Fibroblast of skin of left biceps (primary cell): Measurements from ENCODE around the gene TMEM260.
"Not testable (repeated sequence)": the region's sequence is repeated elsewhere in the genome, so short reads cannot be mapped to it uniquely, and the experiment has no call there.

ENCODE experiments used
- DNase-seq, 2 experiments: peaks; one replicate each; pipeline ENCODE4 v3.0.0-alpha.2; 2013; ENCODE audit warnings: low read depth in 2 of 2

TMEM260 gene

GRCh38 chr14:56598519-56598918 lies 18.9 kb downstream of the TMEM260 start:
- no peak for DNase-seq

DNA sequence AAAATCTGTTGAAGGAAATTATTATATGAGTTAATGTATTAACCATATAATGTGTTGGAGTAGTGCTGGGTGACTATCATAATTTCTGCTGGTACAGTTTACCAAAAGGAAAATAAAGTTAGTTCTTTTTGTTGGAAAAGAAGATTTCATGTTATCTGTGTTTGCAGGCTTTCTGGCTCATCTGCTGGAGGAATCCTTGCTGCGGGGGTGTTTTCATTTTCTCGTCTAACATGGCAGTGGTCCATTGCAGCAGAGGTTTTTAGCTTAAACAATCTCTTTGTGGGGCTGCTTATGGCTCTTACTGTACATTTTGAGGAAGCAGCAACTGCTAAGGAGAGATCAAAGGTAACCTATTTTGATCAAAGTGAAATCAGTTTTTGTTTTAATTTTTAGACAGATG lies 24.1 kb downstream of the TMEM260 start:
- DNase-seq = no peak

DNA sequence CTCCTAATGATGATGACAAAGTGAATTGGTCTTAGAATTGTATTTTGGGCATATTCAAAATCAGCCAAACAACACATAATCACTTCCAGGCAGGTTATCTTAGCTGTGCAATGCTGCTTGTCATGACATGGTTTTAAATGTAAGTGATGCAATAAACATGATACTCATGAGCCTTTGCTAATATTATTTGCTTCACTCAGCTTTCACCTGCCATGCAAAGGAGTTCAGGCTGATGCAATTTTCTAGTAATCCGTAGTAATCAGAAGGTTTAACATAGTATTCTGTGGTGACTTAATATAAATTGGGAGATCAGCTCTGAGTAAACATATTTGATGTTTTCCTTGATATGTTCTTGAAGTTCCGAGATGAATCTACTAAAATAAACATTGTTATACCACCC lies 29.1 kb downstream of the TMEM260 start:
- DNase-seq = no peak

DNA sequence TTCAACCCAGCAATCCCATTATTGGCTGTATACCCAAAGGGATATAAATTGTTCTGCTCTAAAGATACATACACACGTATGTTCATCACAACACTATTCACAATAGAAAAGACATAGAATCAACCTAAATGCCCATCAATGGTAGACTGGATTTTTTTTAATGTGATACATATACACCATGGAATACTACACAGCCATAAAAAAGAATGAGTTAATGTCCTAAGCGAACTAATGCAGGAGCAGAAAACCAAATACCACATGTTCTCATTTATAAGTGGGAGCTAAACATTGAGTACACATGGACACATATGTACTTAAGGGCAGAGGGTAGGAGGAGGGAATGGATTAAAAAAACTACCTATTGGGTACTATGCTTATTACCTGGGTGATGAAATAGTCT lies 32.1 kb downstream of the TMEM260 start:
- not testable (repeated sequence) for DNase-seq

GRCh38 chr14:56617084-56617483 lies 37.5 kb downstream of the TMEM260 start:
- DNase-seq = no peak

DNA sequence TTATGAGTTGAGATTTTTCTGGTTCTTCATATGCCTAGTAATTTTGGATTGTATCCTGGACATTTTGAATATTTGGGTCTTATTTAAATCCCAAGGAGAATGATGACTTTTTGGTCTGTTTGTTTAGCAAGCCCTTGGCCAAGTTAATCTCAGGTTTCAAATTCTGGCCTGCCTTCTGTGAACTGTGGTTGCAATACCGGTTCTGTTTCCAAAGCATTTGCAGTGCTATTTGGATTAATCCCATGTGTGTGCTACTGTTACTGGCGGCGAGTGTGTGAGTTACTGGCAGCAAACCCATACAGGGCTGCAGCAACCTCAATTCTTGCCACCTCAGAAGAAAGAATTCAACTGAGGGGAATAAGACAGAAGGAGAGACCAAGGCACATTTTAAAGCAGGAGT lies 51.1 kb downstream of the TMEM260 start:
- DNase-seq = peak; percentile 24 to 33

GRCh38 chr14:56632195-56632594 lies 52.6 kb downstream of the TMEM260 start:
- no peak for DNase-seq

DNA sequence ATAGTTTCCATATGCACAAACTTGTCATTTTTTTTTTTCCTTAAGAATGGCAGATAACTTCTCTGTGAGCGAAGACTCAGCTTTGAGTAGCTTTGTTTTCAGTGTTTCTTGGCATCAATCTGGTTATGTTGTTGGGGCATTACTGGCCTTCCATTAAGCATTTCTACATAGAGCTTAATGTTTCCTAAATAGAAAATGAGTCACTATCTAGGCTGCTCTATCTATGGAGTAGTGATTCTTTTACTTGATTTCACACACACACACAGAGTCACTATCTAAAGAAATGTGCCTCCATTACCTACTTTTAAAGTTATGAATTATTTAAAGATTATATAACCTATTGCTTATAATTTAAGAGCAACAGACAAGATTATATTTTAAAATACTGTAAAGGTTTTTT lies 53.9 kb downstream of the TMEM260 start:
- no peak for DNase-seq

DNA sequence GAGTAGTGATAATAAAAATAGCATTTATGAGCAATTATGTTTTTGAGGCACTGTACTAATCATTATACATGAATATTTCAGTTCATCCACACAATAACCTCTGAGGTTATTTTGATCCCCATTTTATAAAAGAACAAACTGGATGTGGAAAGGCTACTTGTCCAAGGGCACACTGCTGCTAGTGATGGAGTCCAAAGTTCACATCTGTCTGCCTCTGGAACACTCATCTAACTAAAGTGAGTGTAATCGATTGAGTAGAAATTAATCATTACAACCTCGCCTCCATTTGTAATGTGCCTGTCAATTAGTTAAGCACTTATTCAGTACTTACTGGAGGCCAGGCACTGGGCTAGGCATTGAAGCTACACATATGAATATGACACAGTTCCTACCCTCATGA lies 55.4 kb downstream of the TMEM260 start:
- no peak for DNase-seq

DNA sequence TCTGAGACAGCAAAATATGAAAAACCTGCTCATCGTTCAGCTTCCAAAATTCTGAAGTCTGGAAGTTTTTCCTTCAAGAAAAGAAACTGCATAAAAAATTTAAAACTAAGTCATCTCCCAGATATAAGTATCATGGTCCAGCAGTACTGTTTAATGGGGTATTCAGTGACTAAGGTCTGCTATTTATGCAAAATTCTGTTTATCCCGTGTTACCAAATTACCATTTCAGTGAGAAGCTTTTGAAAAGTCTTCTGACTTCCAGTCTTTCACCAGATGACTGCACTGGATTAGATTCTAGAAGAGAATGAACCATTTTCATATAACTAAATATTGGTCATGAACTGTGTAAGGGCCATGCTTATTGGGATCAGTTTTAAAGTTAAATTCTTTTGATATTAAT lies 67.9 kb downstream of the TMEM260 start:
- DNase-seq = no peak

DNA sequence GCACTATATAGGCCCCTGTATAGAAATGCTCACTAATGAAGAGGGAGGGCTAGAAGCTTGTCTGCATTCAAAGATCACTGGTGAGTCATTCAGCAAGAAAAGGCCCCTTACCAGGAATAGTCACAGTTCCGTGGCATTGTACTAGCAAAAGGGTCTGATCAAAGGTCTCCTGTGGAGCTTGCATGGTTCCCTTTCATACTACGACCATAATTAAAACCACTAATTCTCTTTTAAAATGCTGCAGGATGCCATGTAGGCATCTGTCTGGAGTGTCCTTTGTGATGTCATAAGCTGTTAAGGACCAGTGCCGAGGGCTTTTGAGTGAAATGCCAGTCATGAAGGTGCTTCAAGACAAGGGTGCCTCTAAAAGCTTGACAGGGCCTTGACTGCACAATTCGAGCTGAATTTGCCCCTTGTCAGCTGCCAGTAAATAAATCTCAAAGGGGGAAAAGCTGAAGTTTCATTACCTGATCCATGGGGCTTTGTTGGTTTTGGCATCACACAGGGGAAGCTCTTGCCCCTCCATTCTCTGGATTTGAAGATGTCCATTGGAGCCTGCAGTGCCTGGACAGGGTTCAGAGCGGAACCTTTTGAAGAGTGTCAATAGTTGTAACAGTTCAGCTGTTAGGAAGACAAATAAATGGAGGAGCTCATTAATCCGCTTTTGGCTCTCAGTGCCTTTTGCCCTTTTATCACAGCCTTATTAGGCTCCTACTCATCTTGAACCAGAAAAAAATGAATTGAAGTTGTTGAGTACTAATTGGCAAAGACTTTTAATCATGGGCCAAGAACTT lies 69.1 kb downstream of the TMEM260 start:
- no peak for DNase-seq

GRCh38 chr14:56649382-56649781 lies 69.8 kb downstream of the TMEM260 start:
- no peak for DNase-seq

DNA sequence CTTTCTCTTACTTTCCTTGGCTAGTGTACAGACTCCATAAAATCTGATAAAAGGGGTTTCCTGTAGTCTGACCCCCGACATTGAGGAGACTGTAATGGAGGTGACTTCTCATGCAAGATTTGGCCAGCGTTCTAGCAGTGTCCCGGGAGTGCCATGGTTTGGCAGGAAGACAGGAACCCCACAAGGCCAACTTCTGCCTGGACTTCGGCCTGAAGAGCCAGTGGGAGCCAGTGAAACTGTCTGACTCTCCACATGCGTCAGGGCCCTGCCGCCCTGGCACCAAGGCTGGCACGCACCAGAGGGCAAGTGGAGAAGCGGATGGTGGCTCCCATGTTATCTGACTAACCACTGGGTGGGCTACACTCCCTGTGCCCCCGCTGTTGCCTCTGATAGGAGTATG lies 70.5 kb downstream of the TMEM260 start:
- no peak for DNase-seq

- DNase-seq = no peak
Observed at GRCh38 chr14:56650979-56651378, 71.4 kb downstream of the TMEM260 start.

- no peak for DNase-seq
Observed at GRCh38 chr14:56657604-56658003, 78.0 kb downstream of the TMEM260 start.

DNA sequence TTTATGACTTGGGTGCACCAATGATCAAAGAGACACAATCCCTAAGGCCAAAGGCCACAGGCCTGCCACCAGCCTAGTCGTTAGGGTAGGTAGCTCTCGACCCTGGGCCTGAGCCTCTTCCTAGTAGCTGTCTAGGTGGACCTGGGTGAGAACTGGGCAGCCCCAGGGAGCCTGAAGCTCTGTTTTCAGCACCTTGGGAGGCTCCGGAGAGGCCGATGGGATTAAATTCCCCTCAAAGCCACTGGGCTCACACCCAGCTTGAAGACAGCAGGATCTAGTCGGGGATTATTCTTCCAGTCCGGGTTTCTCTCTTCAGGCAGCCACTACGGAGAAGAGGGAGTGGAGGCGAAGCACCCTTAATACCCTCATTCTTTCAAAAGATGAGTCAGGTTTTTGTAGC lies 79.8 kb downstream of the TMEM260 start:
- no peak for DNase-seq

- DNase-seq = no peak
Observed at GRCh38 chr14:56659964-56660551, 80.5 kb downstream of the TMEM260 start.

DNA sequence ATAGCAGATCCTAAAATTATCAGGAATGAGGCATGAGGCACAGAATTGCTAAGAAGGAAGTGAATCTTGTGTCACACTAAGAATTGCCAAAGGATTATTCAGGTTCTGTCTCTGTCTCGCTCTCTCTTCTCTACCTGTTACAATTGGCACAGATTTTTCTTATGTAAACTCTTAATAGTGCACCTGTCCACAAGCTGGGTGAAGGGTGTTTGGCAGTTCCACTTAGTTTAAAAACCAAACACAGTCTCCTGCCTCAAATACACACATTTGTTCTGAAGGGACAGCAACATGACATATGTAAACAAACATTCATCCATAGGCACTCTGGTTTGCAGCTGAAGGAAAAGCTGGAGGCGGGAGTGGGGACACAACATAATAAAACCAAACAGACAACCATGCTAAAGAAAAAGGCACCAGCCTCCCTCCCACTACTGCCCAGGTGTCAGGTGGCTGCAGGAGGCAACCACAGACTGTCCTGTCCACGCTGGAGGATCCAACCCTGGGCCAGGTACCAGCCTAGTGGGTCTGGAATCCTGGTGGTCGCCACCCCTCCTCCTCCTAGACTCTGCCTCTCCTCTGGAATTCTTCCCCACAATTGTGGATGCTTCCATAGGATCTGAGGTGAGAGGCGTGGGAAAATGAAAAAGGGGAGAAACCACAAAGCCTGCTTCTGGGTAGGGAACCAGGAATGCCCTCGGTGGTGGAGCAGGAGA lies 81.2 kb downstream of the TMEM260 start:
- DNase-seq = no peak

DNA sequence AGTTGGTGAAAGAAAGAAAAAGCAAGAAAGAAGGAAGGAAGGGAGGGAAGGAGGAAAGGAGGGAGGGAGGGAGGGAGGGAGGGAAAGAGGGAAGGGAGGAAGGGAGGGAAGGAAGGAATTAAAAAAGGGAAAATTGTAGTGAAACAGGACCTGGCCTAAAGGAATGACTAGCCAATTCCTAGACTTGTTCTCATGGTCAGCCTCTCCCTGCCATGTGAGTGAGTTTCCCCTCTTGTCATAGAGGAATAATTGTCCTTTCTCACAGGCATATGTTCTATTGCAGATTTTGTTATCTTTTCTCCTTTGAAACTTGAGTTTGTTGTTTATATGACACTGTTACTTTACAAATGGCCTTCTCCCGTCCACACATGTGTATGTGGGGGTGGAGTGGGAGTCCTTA lies 81.9 kb downstream of the TMEM260 start:
- DNase-seq = no peak

GRCh38 chr14:56664811-56665421 lies 85.3 kb downstream of the TMEM260 start:
- DNase-seq = no peak

DNA sequence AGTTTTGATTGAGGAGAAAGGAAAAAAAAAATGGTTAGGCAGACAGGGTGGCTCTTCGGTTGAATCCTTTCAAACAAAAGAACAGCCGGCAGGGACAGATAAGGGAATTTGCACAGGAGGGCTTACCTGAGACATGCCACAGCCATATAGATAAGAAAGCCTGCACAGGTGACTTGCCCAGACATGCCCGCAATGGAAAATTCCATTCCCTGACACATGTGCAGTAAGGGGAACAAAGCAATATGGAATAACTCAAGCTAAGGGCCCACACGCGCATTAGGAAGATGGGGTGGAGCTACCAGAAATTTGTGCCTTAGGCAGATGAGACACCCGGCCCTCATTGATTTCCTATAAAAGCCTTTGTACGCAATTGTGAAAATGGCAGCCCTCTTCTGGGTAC lies 86.7 kb downstream of the TMEM260 start:
- DNase-seq = no peak

DNA sequence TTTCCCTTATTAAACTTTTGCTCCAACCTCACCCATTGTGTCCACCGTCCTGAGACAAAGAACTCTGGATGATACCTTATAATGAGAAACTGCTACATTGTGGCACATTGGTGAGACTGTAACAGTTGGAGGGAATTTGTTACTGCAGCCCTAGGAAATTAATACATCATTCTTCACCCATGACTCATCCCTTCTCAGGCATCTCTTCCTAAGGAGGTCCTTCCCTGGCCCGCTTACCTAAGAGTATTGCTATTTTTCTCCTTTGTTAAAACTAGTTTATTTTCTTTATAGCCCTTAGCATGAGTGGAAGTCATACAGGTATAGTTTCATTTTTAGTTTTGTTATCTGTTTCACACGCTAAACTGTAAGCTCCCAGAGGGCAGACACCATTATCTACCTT lies 87.1 kb downstream of the TMEM260 start:
- peak in 1 of 2 experiments; percentile 12 for DNase-seq

- DNase-seq = not testable (repeated sequence)
Observed at GRCh38 chr14:56667290-56667689, 87.7 kb downstream of the TMEM260 start.
